Measurements from ENCODE around the gene PIP5K1A.

Gene PIP5K1A

DNA sequence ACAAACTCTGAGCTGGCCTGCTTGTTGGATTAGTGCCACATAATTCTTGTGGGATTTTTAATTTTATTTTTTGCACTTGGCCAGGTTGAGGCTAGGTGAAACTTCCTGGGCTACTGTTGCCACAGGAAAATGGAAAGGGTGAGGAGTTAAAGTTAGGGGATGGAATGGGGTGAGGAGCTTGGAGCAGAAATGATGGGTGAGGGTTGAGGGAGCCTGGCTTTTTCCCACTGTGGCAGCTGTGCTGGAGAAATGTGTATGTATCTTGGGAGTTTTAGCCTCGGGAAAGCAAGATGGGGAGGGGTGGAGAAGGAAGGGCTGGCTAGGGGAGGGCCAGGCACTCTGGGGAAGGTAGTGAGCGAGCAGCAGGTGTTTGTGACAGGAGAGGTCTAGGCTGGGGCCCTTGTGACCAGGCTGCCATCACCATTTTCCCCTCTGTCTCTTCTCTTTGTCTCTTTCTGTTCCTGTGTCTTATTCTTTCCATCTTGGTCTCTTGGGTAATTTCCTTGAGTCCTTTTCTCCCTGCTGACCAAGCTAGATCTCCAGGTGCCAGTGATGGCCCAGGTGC is 85.7 kb downstream of the PIP5K1A start:
- peak overlapping the region; percentile 88 for H3K9ac ChIP-seq (ENCODE audit: low read depth, low read length)
- H3K36me3 ChIP-seq (ENCODE audit: insufficient read depth, low read length) = peaks cover 33% of the 10 kb centered on the region
- H3K4me1 ChIP-seq (ENCODE audit: control insufficient read depth, insufficient read depth, low read length) = peaks cover 15% of the 10 kb centered on the region
- peak overlapping the region; percentile 99 for H3K4me2 ChIP-seq (ENCODE audit: low read length)
- H3K27me3 ChIP-seq (ENCODE audit: control insufficient read depth, insufficient read depth, low read length) = no peaks in the 10 kb centered on the region
- H3K9me3 ChIP-seq (replicated peaks; ENCODE audit: low read length) = no peaks in the 10 kb centered on the region
- peak overlapping the region; percentile 95 for H3K4me3 ChIP-seq (ENCODE audit: low read length)

DNA sequence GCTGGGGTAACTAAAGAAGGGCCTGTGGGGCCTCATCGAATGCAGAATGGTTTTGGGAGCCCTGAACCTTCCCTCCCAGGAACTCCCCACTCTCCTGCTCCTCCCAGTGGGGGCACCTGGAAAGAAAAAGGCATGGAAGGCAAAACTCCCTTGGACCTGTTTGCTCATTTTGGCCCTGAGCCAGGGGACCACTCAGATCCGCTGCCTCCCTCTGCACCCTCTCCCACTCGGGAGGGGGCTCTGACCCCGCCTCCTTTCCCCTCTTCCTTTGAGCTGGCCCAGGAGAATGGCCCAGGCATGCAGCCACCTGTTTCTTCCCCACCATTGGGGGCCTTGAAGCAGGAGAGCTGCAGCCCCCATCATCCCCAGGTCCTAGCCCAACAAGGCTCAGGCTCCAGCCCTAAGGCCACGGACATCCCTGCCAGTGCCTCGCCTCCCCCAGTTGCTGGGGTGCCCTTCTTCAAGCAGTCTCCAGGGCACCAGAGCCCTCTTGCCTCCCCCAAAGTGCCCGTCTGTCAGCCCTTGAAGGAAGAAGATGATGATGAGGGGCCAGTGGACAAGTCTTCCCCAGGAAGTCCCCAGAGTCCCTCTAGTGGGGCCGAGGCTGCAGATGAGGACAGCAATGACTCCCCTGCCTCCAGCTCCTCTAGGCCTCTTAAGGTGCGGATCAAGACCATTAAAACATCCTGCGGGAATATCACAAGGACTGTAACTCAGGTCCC is 88.4 kb downstream of the PIP5K1A start:
- no peaks in the 10 kb centered on the region for H3K27me3 ChIP-seq (ENCODE audit: control insufficient read depth, insufficient read depth, low read length)
- H3K4me1 ChIP-seq (ENCODE audit: control insufficient read depth, insufficient read depth, low read length) = peaks cover 15% of the 10 kb centered on the region
- H3K36me3 ChIP-seq (ENCODE audit: insufficient read depth, low read length) = peaks cover 56% of the 10 kb centered on the region
- no peak overlapping the region for H3K4me2 ChIP-seq (ENCODE audit: low read length)
- H3K9me3 ChIP-seq (replicated peaks; ENCODE audit: low read length) = no peaks in the 10 kb centered on the region
- H3K9ac ChIP-seq (ENCODE audit: low read depth, low read length) = no peak overlapping the region
- no peak overlapping the region for H3K4me3 ChIP-seq (ENCODE audit: low read length)

DNA sequence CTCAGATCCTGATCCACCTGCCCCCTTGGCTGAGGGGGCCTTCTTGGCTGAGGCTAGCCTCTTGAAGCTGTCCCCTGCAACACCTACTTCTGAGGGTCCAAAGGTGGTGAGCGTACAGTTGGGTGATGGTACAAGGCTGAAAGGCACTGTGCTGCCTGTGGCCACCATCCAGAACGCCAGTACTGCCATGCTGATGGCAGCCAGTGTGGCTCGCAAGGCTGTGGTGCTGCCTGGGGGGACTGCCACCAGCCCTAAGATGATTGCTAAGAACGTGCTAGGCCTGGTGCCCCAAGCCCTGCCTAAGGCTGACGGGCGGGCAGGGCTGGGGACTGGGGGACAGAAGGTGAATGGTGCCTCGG is 89.0 kb downstream of the PIP5K1A start:
- Histone ChIP-seq H3K36me3 (ENCODE audit: insufficient read depth, low read length) (peaks cover 61% of the 10 kb centered on the region), H3K4me2 (ENCODE audit: low read length) (no peak overlapping the region), H3K4me1 (ENCODE audit: control insufficient read depth, insufficient read depth, low read length) (peaks cover 15% of the 10 kb centered on the region), H3K27me3 (ENCODE audit: control insufficient read depth, insufficient read depth, low read length) (no peaks in the 10 kb centered on the region), H3K9me3 (replicated peaks; ENCODE audit: low read length) (no peaks in the 10 kb centered on the region), H3K4me3 (ENCODE audit: low read length) (no peak overlapping the region), H3K9ac (ENCODE audit: low read depth, low read length) (no peak overlapping the region)

DNA sequence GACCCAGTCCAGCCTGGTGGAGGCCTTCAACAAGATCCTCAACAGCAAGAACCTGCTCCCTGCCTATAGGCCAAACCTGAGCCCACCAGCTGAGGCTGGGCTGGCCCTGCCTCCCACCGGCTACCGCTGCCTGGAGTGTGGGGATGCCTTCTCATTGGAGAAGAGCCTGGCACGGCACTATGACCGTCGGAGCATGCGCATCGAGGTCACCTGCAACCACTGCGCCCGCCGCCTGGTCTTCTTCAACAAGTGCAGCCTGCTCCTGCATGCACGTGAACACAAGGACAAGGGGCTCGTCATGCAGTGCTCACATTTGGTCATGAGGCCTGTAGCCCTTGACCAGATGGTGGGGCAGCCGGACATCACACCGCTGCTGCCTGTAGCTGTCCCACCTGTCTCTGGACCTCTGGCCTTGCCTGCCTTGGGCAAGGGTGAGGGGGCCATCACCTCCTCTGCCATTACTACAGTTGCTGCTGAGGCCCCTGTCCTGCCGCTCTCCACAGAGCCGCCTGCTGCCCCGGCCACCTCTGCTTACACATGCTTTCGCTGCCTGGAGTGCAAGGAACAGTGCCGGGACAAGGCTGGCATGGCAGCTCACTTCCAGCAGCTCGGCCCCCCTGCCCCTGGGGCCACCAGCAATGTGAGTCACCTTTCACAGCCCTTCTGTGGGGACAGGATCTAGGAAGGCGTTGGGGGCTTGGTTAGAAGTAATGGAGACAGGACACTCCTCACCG is 89.6 kb downstream of the PIP5K1A start:
- Histone ChIP-seq H3K4me2 (ENCODE audit: low read length) (no peak overlapping the region), H3K9me3 (replicated peaks; ENCODE audit: low read length) (no peaks in the 10 kb centered on the region), H3K4me3 (ENCODE audit: low read length) (no peak overlapping the region), H3K27me3 (ENCODE audit: control insufficient read depth, insufficient read depth, low read length) (no peaks in the 10 kb centered on the region), H3K4me1 (ENCODE audit: control insufficient read depth, insufficient read depth, low read length) (peaks cover 14% of the 10 kb centered on the region), H3K9ac (ENCODE audit: low read depth, low read length) (no peak overlapping the region), H3K36me3 (ENCODE audit: insufficient read depth, low read length) (peaks cover 67% of the 10 kb centered on the region)

DNA sequence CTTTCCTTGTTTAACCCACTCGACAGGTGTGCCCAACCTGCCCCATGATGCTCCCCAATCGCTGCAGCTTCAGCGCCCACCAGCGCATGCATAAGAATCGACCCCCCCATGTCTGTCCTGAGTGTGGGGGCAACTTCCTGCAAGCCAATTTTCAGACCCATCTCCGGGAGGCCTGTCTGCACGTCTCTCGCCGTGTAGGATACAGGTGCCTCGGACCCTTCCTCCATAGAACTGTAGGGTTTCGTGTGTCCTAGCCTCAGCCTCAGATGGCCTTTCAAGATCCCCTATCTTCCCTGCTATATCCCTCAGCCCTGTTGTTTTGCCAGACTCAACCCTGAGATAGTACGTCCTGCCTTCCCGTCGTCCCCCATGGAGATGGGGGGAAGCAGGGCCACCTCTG is 90.2 kb downstream of the PIP5K1A start:
- H3K4me1 ChIP-seq (ENCODE audit: control insufficient read depth, insufficient read depth, low read length) = peaks cover 8% of the 10 kb centered on the region
- H3K9ac ChIP-seq (ENCODE audit: low read depth, low read length) = no peak overlapping the region
- no peak overlapping the region for H3K4me2 ChIP-seq (ENCODE audit: low read length)
- no peaks in the 10 kb centered on the region for H3K9me3 ChIP-seq (replicated peaks; ENCODE audit: low read length)
- no peak overlapping the region for H3K4me3 ChIP-seq (ENCODE audit: low read length)
- H3K27me3 ChIP-seq (ENCODE audit: control insufficient read depth, insufficient read depth, low read length) = no peaks in the 10 kb centered on the region
- H3K36me3 ChIP-seq (ENCODE audit: insufficient read depth, low read length) = peaks cover 73% of the 10 kb centered on the region

DNA sequence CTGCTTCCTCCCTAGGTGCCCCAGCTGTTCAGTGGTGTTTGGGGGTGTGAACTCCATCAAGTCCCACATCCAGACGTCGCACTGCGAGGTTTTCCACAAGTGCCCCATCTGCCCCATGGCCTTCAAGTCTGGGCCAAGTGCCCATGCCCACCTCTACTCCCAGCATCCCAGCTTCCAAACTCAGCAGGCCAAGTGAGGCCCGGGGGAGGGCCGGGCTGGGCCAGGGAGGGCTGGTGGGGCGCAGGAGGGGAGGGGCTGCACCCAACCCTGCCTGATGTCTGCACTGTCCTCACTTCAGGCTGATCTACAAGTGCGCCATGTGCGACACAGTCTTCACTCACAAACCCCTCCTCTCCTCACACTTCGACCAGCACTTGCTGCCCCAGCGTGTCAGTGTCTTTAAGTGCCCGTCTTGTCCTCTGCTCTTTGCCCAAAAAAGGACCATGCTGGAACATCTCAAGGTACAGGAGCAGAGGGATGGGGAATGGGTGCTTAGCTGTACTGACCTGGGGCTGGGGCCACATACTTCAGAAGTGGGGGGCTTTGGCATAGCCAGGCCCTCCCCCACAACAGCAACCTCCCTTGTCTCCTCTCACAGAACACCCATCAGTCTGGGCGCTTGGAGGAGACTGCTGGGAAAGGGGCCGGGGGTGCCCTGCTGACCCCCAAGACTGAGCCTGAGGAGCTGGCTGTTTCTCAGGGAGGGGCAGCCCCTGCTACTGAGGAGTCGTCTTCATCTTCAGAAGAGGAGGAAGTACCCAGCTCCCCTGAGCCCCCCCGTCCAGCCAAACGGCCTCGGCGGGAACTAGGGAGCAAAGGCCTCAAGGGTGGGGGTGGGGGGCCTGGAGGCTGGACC is 91.0 kb downstream of the PIP5K1A start:
- H3K4me3 ChIP-seq (ENCODE audit: low read length) = no peak overlapping the region
- H3K9ac ChIP-seq (ENCODE audit: low read depth, low read length) = no peak overlapping the region

DNA sequence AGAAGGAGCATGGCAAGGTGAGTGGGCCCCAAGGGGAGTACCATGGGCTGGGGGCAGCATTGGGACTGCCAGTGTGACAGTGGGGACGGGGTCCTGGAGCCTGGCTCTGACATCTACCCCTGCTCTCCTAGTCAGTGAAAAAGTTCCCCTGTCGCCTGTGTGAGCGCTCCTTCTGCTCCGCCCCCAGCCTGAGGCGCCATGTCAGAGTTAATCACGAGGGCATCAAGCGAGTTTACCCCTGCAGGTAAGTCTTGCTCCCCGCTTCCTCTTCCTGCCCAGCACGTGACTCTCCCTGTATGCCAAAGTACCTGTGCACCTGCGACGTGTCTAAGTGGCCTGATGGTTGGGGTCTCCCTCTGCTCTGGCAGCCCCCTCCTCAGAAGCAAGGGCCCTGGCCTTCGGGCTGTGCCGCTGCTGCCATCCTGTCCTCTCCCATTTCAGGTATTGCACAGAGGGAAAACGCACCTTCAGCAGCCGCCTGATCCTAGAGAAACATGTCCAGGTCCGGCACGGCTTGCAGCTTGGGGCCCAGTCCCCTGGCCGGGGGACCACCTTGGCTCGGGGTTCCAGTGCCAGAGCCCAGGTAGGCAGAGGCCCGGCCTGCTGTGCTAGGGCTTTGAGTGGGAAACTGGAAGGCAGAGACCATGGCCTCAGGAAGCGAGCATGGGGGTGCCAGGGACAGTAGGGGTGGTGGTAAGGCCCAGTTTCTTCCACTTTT is 91.8 kb downstream of the PIP5K1A start:
- Histone ChIP-seq H3K4me2 (ENCODE audit: low read length) (no peak overlapping the region), H3K27me3 (ENCODE audit: control insufficient read depth, insufficient read depth, low read length) (no peaks in the 10 kb centered on the region), H3K9ac (ENCODE audit: low read depth, low read length) (no peak overlapping the region), H3K4me1 (ENCODE audit: control insufficient read depth, insufficient read depth, low read length) (no peaks in the 10 kb centered on the region), H3K9me3 (replicated peaks; ENCODE audit: low read length) (no peaks in the 10 kb centered on the region), H3K4me3 (ENCODE audit: low read length) (no peak overlapping the region), H3K36me3 (ENCODE audit: insufficient read depth, low read length) (peaks cover 89% of the 10 kb centered on the region)

More for the DNA sequence above, 91.0 kb downstream of the PIP5K1A start:
- peaks cover 81% of the 10 kb centered on the region for H3K36me3 ChIP-seq (ENCODE audit: insufficient read depth, low read length)
- no peaks in the 10 kb centered on the region for H3K9me3 ChIP-seq (replicated peaks; ENCODE audit: low read length)
- no peaks in the 10 kb centered on the region for H3K4me1 ChIP-seq (ENCODE audit: control insufficient read depth, insufficient read depth, low read length)
- H3K4me2 ChIP-seq (ENCODE audit: low read length) = no peak overlapping the region
- no peaks in the 10 kb centered on the region for H3K27me3 ChIP-seq (ENCODE audit: control insufficient read depth, insufficient read depth, low read length)

DNA sequence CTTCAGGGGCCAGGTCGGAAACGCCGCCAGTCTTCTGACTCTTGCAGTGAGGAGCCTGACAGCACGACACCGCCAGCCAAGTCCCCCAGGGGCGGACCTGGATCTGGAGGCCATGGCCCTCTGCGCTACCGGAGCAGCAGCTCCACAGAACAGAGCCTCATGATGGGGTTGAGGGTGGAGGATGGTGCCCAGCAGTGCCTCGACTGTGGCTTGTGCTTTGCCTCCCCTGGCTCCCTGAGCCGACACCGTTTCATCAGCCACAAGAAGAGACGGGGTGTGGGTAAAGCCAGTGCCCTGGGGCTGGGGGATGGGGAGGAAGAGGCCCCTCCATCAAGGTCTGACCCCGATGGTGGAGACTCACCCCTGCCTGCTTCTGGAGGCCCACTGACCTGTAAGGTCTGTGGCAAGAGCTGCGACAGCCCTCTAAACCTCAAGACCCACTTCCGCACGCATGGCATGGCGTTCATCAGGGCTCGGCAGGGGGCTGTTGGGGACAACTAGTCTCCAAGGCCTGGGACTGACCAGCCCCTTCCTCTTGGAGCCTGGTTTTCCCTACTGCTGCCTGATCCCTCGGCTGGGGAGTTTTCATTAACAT is 92.5 kb downstream of the PIP5K1A start:
- Histone ChIP-seq H3K4me1 (ENCODE audit: control insufficient read depth, insufficient read depth, low read length) (no peaks in the 10 kb centered on the region), H3K27me3 (ENCODE audit: control insufficient read depth, insufficient read depth, low read length) (no peaks in the 10 kb centered on the region), H3K36me3 (ENCODE audit: insufficient read depth, low read length) (peaks cover 94% of the 10 kb centered on the region), H3K9ac (ENCODE audit: low read depth, low read length) (no peak overlapping the region), H3K4me2 (ENCODE audit: low read length) (no peak overlapping the region), H3K9me3 (replicated peaks; ENCODE audit: low read length) (no peaks in the 10 kb centered on the region), H3K4me3 (ENCODE audit: low read length) (no peak overlapping the region)

DNA sequence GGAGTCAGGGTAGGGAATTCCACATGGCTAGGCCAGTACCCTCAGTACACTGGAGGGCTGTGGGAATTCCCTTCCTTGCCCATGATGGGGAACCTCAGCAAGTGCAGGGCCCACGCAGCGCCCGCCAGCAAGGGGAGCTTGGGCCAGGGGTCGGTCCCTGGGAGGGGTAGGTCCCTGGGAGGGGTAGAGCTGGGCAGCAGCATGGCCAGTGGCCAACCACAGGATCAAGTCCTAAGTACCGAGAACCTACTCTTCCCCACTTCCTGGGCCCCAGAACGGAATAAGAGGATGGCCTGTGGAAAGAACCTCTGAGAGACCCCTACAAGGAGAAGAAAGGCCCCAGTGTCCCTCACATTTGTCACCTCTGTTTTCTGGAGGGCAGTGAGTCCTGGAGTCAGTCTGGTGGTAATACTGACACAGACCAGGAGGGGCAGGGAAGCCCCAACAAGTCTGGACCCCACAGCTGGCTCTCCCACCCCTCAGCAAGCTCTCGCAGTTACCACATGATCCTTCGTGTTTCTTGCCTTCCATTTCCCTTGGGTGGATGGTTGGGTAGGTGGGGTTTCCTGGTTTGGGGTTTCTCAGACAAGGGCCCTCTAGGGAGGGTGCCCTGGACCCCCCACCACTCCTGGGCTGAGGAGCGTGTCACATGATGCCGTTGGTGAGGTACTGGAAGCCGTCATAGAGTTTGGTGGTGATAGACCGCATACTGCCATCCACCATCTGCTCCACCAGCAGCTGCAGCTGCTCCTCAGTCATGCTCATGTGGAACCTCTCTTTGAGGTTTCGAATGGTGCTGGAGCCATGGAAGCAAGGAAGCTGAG is 94.1 kb downstream of the PIP5K1A start:
- Histone ChIP-seq H3K4me2 (ENCODE audit: low read length) (no peak overlapping the region), H3K36me3 (ENCODE audit: insufficient read depth, low read length) (peaks cover 85% of the 10 kb centered on the region), H3K27me3 (ENCODE audit: control insufficient read depth, insufficient read depth, low read length) (no peaks in the 10 kb centered on the region), H3K9me3 (replicated peaks; ENCODE audit: low read length) (no peaks in the 10 kb centered on the region), H3K4me1 (ENCODE audit: control insufficient read depth, insufficient read depth, low read length) (no peaks in the 10 kb centered on the region), H3K4me3 (ENCODE audit: low read length) (no peak overlapping the region), H3K9ac (ENCODE audit: low read depth, low read length) (no peak overlapping the region)

DNA sequence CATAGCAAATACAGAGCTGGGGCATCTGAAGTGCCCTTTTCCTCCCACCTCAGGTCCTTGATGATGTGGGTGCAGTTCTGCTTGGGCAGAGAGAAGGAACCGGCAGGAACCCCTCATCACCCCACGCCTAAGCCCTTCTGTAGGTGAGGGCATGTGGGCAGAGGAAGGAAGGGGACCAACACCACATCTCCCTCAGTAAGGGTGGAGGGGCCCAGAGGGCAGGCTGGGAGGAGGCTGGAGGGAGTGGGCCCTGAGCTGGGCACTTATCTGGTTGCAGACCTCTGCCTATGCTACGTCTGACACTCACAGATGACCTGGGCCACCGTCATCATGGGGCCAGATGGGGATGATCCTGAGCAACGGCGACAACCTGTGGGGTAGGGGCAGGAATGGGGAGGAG is 94.7 kb downstream of the PIP5K1A start:
- Histone ChIP-seq H3K27me3 (ENCODE audit: control insufficient read depth, insufficient read depth, low read length) (no peaks in the 10 kb centered on the region), H3K9ac (ENCODE audit: low read depth, low read length) (no peak overlapping the region), H3K4me1 (ENCODE audit: control insufficient read depth, insufficient read depth, low read length) (no peaks in the 10 kb centered on the region), H3K9me3 (replicated peaks; ENCODE audit: low read length) (no peaks in the 10 kb centered on the region), H3K36me3 (ENCODE audit: insufficient read depth, low read length) (peaks cover 83% of the 10 kb centered on the region), H3K4me2 (ENCODE audit: low read length) (no peak overlapping the region), H3K4me3 (ENCODE audit: low read length) (no peak overlapping the region)

All from skeletal muscle satellite cell (primary cell).